MCF 10A (cell line): ENCODE results near the gene PLEKHH3. TPM values are rescaled to one million over a fixed set of nuclear protein-coding genes. Genes with fewer than 3 reads are reported as not detected.

Experiments
- BruUV-seq: library from RNA; stranded (reverse); fragments of 400-500 nt; replicated peaks from 2 replicates; lab custom pipeline; 2021; lab: Mats Ljungman, UMichigan
- CTCF ChIA-PET: fragments of 300-600 bp; sonication (Branson Sonifier 250); formaldehyde crosslinking; extraction: SDS; loops from one replicate; lab custom pipeline; 2021; ENCODE audit warnings: antibody characterized with exemption, inconsistent platforms; lab: Yijun Ruan, JAX
- POLR2A ChIA-PET: fragments of 300-600, 350-650 bp; sonication (Branson Sonifier 250); formaldehyde crosslinking; extraction: SDS; loops from one replicate; lab custom pipeline; 2020; ENCODE audit warnings: antibody characterized with exemption, inconsistent platforms; lab: Yijun Ruan, JAX
- DNase-seq: peaks from one replicate; pipeline ENCODE4 v3.0.0-alpha.2; 2018; ENCODE audit not compliant: unreplicated experiment
- H3K27ac Mint-ChIP-seq: one replicate; pipeline ENCODE4 v1.8.0; 2022; ENCODE audit warnings: mild to moderate bottlenecking, low read depth, mixed read lengths; ENCODE audit not compliant: unreplicated experiment
- H3K27me3 Mint-ChIP-seq: one replicate; pipeline ENCODE4 v1.8.0; 2022; ENCODE audit warnings: mixed read lengths; ENCODE audit not compliant: insufficient read depth, unreplicated experiment
- H3K36me3 Mint-ChIP-seq: one replicate; pipeline ENCODE4 v1.8.0; 2022; ENCODE audit warnings: mild to moderate bottlenecking, moderate library complexity, mixed read lengths; ENCODE audit not compliant: insufficient read depth, unreplicated experiment
- H3K4me1 Mint-ChIP-seq: one replicate; pipeline ENCODE4 v1.8.0; 2022; ENCODE audit warnings: mixed read lengths; ENCODE audit not compliant: insufficient read depth, unreplicated experiment
- H3K4me3 Mint-ChIP-seq: one replicate; pipeline ENCODE4 v1.8.0; 2022; ENCODE audit warnings: mild to moderate bottlenecking, moderate library complexity, mixed read lengths; ENCODE audit not compliant: unreplicated experiment
- H3K9me3 Mint-ChIP-seq: one replicate; pipeline ENCODE4 v1.8.0; 2022; ENCODE audit warnings: mixed read lengths; ENCODE audit not compliant: unreplicated experiment
- intact Hi-C: fragments of 100-400 bp; cut with micrococcal nuclease; formaldehyde crosslinking; loops from 2 replicates; pipeline ENCODE4 v1.14.1; 2022
- total RNA-seq: library from RNA; stranded (reverse); gene quantifications from 2 replicates; pipeline ENCODE4 v1.2.3, GENCODE V29; 2022
- TF ChIP-seq, protein P1 (sequence below): fragments of 200-600 bp; IDR thresholded peaks from one replicate; pipeline ENCODE4 v1.8.0; 2022; ENCODE audit warnings: antibody characterized with exemption, mild to moderate bottlenecking; ENCODE audit not compliant: unreplicated experiment

Gene PLEKHH3
- total RNA-seq, 1 experiment from 2014 or later, result 12.5 TPM

DNA sequence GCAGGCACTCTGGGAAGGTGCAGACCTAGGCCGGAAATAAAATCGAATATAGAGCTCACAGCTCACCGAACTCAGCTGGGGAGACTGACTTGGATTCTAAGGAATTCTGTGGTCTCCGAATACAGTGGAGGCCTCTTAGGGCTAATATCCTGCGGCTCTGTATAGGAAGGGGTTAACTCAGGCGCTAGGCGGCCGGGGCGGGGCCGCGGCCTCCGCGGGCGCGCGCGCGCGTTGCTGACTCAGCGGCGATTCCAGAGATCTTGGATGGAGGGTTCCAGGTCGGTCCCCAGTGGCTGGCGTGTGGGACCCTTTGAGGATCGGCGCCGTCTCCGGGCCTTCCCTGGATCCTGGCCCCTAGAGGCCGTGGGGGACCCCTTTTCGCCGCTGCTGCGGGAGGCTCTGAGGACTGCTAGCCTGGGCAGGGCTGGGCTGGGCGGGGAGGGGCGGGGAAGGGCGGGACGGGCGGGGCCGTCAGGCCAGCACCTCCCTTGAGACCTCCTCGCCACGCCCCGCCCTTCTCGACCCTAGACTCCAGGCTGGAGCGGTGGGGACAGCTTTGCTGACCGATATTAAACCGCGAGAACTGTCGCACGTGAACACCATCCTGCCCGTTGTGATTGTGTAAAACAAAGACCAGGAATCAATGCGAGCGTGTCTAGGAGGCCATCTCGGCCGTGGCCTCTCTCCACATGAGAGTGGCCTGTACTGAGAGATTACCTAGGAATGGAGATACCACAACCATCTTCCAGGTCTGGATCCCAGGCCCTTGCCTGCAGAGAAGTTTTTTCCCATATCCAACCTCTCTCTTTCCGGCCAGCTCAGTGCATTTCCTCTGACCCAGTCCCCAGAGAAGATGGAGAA is 1.4 kb upstream of the PLEKHH3 start:
- Mint-ChIP-seq H3K9me3 (no peaks in the 10 kb centered on the region), H3K4me1 (peaks cover 27% of the 10 kb centered on the region), H3K4me3 (peak overlapping the region; percentile 86), H3K36me3 (peaks cover 7% of the 10 kb centered on the region), H3K27me3 (no peaks in the 10 kb centered on the region), H3K27ac (peak overlapping the region; percentile 84)
- intact Hi-C loops, result loop anchor here (5.0 kb wide), 2 partner anchors 56 to 71 kb away; partner anchors contain the start of genes RETREG3 and TUBG1
- POLR2A ChIA-PET, result interaction anchor here (0.5 to 10.9 kb wide), 25 partner anchors 9 to 323 kb away, joined by 3 to 158 read pairs (median 5); partner anchors contain the start of genes BECN1, CAVIN1, MLX and NAGLU
- TF ChIP-seq, protein P1, sequence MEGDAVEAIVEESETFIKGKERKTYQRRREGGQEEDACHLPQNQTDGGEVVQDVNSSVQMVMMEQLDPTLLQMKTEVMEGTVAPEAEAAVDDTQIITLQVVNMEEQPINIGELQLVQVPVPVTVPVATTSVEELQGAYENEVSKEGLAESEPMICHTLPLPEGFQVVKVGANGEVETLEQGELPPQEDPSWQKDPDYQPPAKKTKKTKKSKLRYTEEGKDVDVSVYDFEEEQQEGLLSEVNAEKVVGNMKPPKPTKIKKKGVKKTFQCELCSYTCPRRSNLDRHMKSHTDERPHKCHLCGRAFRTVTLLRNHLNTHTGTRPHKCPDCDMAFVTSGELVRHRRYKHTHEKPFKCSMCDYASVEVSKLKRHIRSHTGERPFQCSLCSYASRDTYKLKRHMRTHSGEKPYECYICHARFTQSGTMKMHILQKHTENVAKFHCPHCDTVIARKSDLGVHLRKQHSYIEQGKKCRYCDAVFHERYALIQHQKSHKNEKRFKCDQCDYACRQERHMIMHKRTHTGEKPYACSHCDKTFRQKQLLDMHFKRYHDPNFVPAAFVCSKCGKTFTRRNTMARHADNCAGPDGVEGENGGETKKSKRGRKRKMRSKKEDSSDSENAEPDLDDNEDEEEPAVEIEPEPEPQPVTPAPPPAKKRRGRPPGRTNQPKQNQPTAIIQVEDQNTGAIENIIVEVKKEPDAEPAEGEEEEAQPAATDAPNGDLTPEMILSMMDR, result no peak
- DNase-seq, result peak; percentile 89
- BruUV-seq, result TSS peak; percentile 76
- CTCF ChIA-PET, result interaction anchor here (0.6 to 6.3 kb wide), 7 partner anchors 9 to 1449 kb away, joined by 3 to 61 read pairs (median 6); partner anchors contain the start of genes PSMC3IP, RETREG3 and TUBG1

DNA sequence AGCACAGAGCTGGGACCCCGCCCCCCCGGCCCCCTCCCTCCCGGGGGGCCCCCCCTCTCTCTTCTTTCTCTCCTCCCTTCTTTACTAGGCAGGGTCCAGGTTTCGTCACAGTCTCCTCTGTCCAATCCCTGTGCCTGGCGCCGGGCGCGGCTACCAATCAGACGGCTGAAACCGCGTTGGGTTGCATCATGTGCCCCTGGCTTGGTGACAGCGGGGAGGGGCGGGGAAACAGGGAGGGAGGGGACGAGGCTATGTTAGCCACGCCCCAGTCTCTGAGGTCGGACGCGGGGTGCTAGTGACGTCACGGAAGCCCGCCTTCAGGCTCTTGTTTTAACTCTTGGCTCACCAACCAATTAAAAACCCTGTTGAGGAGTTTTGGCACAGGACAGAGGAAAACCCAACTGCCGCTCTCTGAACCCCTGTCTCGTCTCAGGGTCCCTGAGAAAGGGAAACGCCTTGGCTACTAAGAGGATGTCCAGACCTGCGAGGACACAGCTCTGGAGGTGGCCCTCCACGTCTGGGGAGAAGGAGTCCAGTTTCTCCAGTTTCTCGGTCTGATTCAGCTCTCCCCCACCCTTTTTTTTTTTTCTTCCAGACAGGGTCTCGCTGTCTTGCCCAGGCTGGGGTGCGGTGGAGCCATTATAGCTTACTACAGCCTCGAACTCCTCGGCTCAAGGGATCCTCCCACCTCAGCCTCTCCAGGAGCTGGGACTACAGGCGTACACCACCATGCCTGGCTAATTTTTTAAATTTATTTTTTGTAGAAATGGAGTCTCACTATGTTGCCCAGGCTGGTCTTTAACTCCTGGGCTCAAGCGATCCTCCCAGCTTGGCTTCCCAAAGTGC is 441 bp upstream of the PLEKHH3 start:
- BruUV-seq, result no TSS peak
- DNase-seq, result peak; percentile 100
- H3K4me1 Mint-ChIP-seq, result peaks cover 22% of the 10 kb centered on the region
- POLR2A ChIA-PET, result interaction anchor here (0.5 to 10.9 kb wide), 18 partner anchors 9 to 711 kb away, joined by 3 to 158 read pairs (median 10); partner anchors contain the start of genes CAVIN1, CNP, COASY and MLX
- H3K27ac Mint-ChIP-seq, result peak overlapping the region; percentile 42
- TF ChIP-seq, protein P1, result no peak
- intact Hi-C loops, result loop anchor here (5.0 kb wide), 2 partner anchors 55 to 70 kb away; partner anchors contain the start of genes RETREG3 and TUBG1
- H3K36me3 Mint-ChIP-seq, result peaks cover 14% of the 10 kb centered on the region
- H3K27me3 Mint-ChIP-seq, result no peaks in the 10 kb centered on the region
- no peaks in the 10 kb centered on the region for H3K9me3 Mint-ChIP-seq
- CTCF ChIA-PET, result interaction anchor here (0.7 to 6.3 kb wide), 6 partner anchors 13 to 100 kb away, joined by 3 to 61 read pairs (median 6); partner anchors contain the start of genes PSMC3IP, RETREG3 and TUBG1
- H3K4me3 Mint-ChIP-seq, result peak overlapping the region; percentile 86

DNA sequence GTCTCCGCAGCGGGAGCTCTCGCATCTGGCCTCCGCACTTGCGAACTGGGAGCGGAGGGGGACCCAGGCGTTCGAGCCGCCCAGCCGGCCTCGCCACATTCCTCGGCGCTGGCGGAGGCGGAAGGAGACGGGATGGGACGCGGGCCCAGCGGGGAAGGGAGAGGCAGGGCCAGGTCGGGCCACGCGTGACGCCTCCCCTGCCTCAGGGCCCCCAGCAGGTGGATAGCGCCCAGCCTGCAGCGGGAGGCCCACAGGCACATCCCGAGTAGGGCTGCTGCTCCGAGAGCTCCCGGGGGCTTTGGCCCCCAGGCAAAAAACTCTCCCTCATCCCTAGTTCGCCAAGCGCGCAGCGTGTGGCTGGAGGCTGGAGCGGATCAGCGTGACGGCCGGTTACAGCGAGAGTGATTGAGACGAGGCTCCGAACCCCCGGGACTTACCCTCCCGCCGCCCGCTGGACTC is 800 bp downstream of the PLEKHH3 start:
- peak; percentile 42 for DNase-seq
- Mint-ChIP-seq H3K4me1 (peaks cover 16% of the 10 kb centered on the region), H3K27me3 (no peaks in the 10 kb centered on the region), H3K36me3 (peaks cover 27% of the 10 kb centered on the region), H3K4me3 (peak overlapping the region; percentile 86), H3K27ac (peak overlapping the region; percentile 42), H3K9me3 (no peaks in the 10 kb centered on the region)
- ChIA-PET POLR2A (interaction anchor here (0.5 to 10.9 kb wide), 18 partner anchors 8 to 710 kb away, joined by 3 to 158 read pairs (median 10); partner anchors contain the start of genes COASY, NAGLU, PSMC3IP and RETREG3), CTCF (interaction anchor here (0.6 to 6.3 kb wide), 5 partner anchors 9 to 99 kb away, joined by 3 to 61 read pairs (median 8); partner anchors contain the start of gene PSMC3IP)
- no TSS peak for BruUV-seq
- TF ChIP-seq, protein P1, result no peak
- intact Hi-C loops, result loop anchor here (5.0 kb wide), 2 partner anchors 54 to 69 kb away; partner anchors contain the start of genes RETREG3 and TUBG1
